ENCODE results near the gene VPS72. TPM values are rescaled to one million over a fixed set of nuclear protein-coding genes. Genes with fewer than 3 reads are reported as not detected.
A peak's percentile ranks its signal among the peaks of the same experiment; 100 is the strongest.

The VPS72 gene
- total RNA-seq, 4 donors from 2014 or later, result 17.2 to 38.3 (median 29.7) TPM

GRCh38 chr1:151147665-151148064, 42.3 kb downstream of the VPS72 start:
- Histone ChIP-seq H3K27me3 (peaks cover 0 to 7% (median 0%) of the 10 kb centered on the region in 4 donors), H3K36me3 (no peaks in the 10 kb centered on the region), H3K4me3 (no peak overlapping the region), H3K9me3 (no peaks in the 10 kb centered on the region), H3K27ac (peak overlapping the region in 3 of 4 donors; percentile 87 to 89 (median 88)), H3K4me1 (peaks cover 16 to 47% (median 21%) of the 10 kb centered on the region in 3 donors)
- intact Hi-C loops (cut with DNase I), result no loop called here
- no peak for TF ChIP-seq CTCF (IDR thresholded peaks at IDR 0.05)
- TF ChIP-seq POLR2A (IDR thresholded peaks at IDR 0.05), result no peak
- 100% methylated on average over 2 of the region's 2 CpGs for WGBS, 2 donors
- DNase-seq, result no peak

- Histone ChIP-seq H3K27ac (peak overlapping the region; percentile 74 to 89 (median 88)), H3K4me1 (peaks cover 16 to 48% (median 21%) of the 10 kb centered on the region in 3 donors)
- TF ChIP-seq CTCF (IDR thresholded peaks at IDR 0.05), result no peak
- TF ChIP-seq POLR2A (IDR thresholded peaks at IDR 0.05), result no peak
Observed at GRCh38 chr1:151147132-151147503, 42.9 kb downstream of the VPS72 start.

GRCh38 chr1:151146412-151147131, 43.4 kb downstream of the VPS72 start, which contains the start of gene SEMA6C:
Gene SEMA6C (minus strand): TSS chr1:151146631. CDS start chr1:151142621, 4,010 bp downstream.
- Histone ChIP-seq H3K27me3 (peaks cover 0 to 7% (median 0%) of the 10 kb centered on the region in 4 donors), H3K27ac (peak within 1 kb of the TSS; percentile 74 to 89 (median 88)), H3K9me3 (no peaks in the 10 kb centered on the region), H3K4me1 (peaks cover 16 to 48% (median 21%) of the 10 kb centered on the region in 3 donors), H3K36me3 (no peaks in the 10 kb centered on the region), H3K4me3 (peak within 1 kb of the TSS; percentile 58 to 88 (median 87))
- intact Hi-C loops (cut with DNase I), result no loop called here
- TF ChIP-seq POLR2A (IDR thresholded peaks at IDR 0.05), result peak in 2 of 4 donors; percentile 72 to 75
- no peak for TF ChIP-seq CTCF (IDR thresholded peaks at IDR 0.05)
- WGBS, 2 donors, result 0% methylated on average over 11 to 16 of the region's 61 CpGs
- DNase-seq, result peak; percentile 54

More at GRCh38 chr1:151147132-151147503, 42.9 kb downstream of the VPS72 start:
- intact Hi-C loops (cut with DNase I), result no loop called here
- 15 to 22% methylated on average over 4 to 7 of the region's 7 CpGs for WGBS, 2 donors
- H3K27me3 ChIP-seq, result peaks cover 0 to 7% (median 0%) of the 10 kb centered on the region in 4 donors
- no peaks in the 10 kb centered on the region for H3K36me3 ChIP-seq
- H3K9me3 ChIP-seq, result no peaks in the 10 kb centered on the region
- peak overlapping the region; percentile 58 to 88 (median 87) for H3K4me3 ChIP-seq
- DNase-seq, result no peak

- H3K36me3 ChIP-seq, result no peaks in the 10 kb centered on the region
- no peak for TF ChIP-seq CTCF (IDR thresholded peaks at IDR 0.05)
- no peak for TF ChIP-seq POLR2A (IDR thresholded peaks at IDR 0.05)
- no peak for DNase-seq
- H3K9me3 ChIP-seq, result no peaks in the 10 kb centered on the region
- 0% methylated on average over 4 to 8 of the region's 26 CpGs for WGBS, 2 donors
- peaks cover 16 to 48% (median 21%) of the 10 kb centered on the region in 3 donors for H3K4me1 ChIP-seq
- H3K27me3 ChIP-seq, result peaks cover 0 to 7% (median 0%) of the 10 kb centered on the region in 4 donors
- peak overlapping the region; percentile 74 to 89 (median 88) for H3K27ac ChIP-seq
- H3K4me3 ChIP-seq, result peak overlapping the region; percentile 58 to 88 (median 87)
- intact Hi-C loops (cut with DNase I), result no loop called here
Observed at GRCh38 chr1:151146072-151146411, 44.0 kb downstream of the VPS72 start.

- intact Hi-C loops (cut with DNase I), result no loop called here
- Histone ChIP-seq H3K4me3 (peak overlapping the region; percentile 58 to 88 (median 87)), H3K9me3 (no peaks in the 10 kb centered on the region), H3K27me3 (peaks cover 0 to 7% (median 0%) of the 10 kb centered on the region in 4 donors), H3K36me3 (no peaks in the 10 kb centered on the region), H3K4me1 (peaks cover 16 to 48% (median 21%) of the 10 kb centered on the region in 3 donors), H3K27ac (peak overlapping the region; percentile 7 to 89 (median 88))
- 8 to 71% methylated on average over 3 to 18 of the region's 43 CpGs for WGBS, 2 donors
- TF ChIP-seq CTCF (IDR thresholded peaks at IDR 0.05) (no peak), POLR2A (IDR thresholded peaks at IDR 0.05) (no peak)
- DNase-seq, result no peak
Observed at GRCh38 chr1:151145304-151146071, 44.5 kb downstream of the VPS72 start.

All from esophagus squamous epithelium (tissue), 5 donors.